ENCODE measurements around the gene HIRIP3.

GRCh38 chr16:30005341-30006094, 10.1 kb upstream of the HIRIP3 start:
- TF ChIP-seq POLR2A (IDR thresholded peaks at IDR 0.05; ENCODE audit: low read length) (no peak), GATA1 (IDR thresholded peaks at IDR 0.05; ENCODE audit: low read depth, low read length) (no peak)

Measured in erythroblast (primary cell).